GM21619 (cell line): ENCODE measurements around the gene LRIT3.

ENCODE experiments used
- ATAC-seq: cut with Tn5 transposase; IDR thresholded peaks from one replicate; pipeline ENCODE4 v1.9.1; 2021; ENCODE audit not compliant: unreplicated experiment

LRIT3 gene

GRCh38 chr4:109902559-109903251 is 54.8 kb downstream of the LRIT3 start:
- no peak for ATAC-seq

- no peak for ATAC-seq
Observed at GRCh38 chr4:109908731-109909130, 60.8 kb downstream of the LRIT3 start.

GRCh38 chr4:109910256-109910655 is 62.3 kb downstream of the LRIT3 start:
- ATAC-seq, result no peak

- ATAC-seq, result no peak
Observed at GRCh38 chr4:109912706-109913595, 65.0 kb downstream of the LRIT3 start, which contains the start of gene EGF. Gene EGF (plus strand): TSS chr4:109912883. CDS start chr4:109913336, 453 bp downstream.

GRCh38 chr4:109913596-109914241 is 65.8 kb downstream of the LRIT3 start:
- ATAC-seq, result no peak

- no peak for ATAC-seq
Observed at GRCh38 chr4:109914322-109914721, 66.4 kb downstream of the LRIT3 start.

GRCh38 chr4:109915385-109916026 is 67.6 kb downstream of the LRIT3 start:
- ATAC-seq, result no peak

GRCh38 chr4:109916027-109916409 is 68.1 kb downstream of the LRIT3 start:
- no peak for ATAC-seq

GRCh38 chr4:109921384-109921808 is 73.5 kb downstream of the LRIT3 start:
- ATAC-seq, result no peak
